Activated CD8-positive, alpha-beta T cell treated with anti-CD3 and anti-CD28 coated beads for 36 hours (primary cell): ENCODE results near the gene EEF1B2. TPM values are rescaled to one million over a fixed set of nuclear protein-coding genes. Genes with fewer than 3 reads are reported as not detected.
"Not testable (repeated sequence)": the region's sequence is repeated elsewhere in the genome, so short reads cannot be mapped to it uniquely, and the experiment has no call there.

ENCODE experiments used
- ATAC-seq: fragments of 200-7000 bp; cut with Tn5 transposase; one replicate; pipeline ENCODE4 v1.10.0; 2021; ENCODE audit warnings: mild to moderate bottlenecking, moderate library complexity
- CTCF ChIA-PET: fragments of 350-600 bp; sonication (Branson Sonifier 250); formaldehyde crosslinking; loops from one replicate; lab custom pipeline; 2021; ENCODE audit warnings: antibody characterized with exemption; lab: Charles Lee
- POLR2A ChIA-PET: fragments of 350-600 bp; sonication (Branson Sonifier 250); formaldehyde crosslinking; loops from one replicate; lab custom pipeline; 2021; ENCODE audit warnings: antibody characterized with exemption; lab: Charles Lee
- DNase-seq: peaks from one replicate; pipeline ENCODE4 v3.0.0-alpha.2; 2020
- H3K27ac Mint-ChIP-seq: one replicate; pipeline ENCODE4 v1.8.0; 2021; ENCODE audit warnings: mild to moderate bottlenecking, mixed read lengths
- H3K27me3 Mint-ChIP-seq: one replicate; pipeline ENCODE4 v1.8.0; 2021; ENCODE audit warnings: mixed read lengths
- H3K36me3 Mint-ChIP-seq: one replicate; pipeline ENCODE4 v1.8.0; 2021; ENCODE audit warnings: low read depth, mixed read lengths
- H3K4me1 Mint-ChIP-seq: one replicate; pipeline ENCODE4 v1.8.0; 2021; ENCODE audit warnings: low read depth, mixed read lengths
- H3K4me3 Mint-ChIP-seq: one replicate; pipeline ENCODE4 v1.8.0; 2021; ENCODE audit warnings: mild to moderate bottlenecking, moderate library complexity, mixed read lengths
- H3K9me3 Mint-ChIP-seq: one replicate; pipeline ENCODE4 v1.8.0; 2021; ENCODE audit warnings: mixed read lengths
- CTCF ChIP-seq: fragments of 200-600 bp; IDR thresholded peaks from one replicate; pipeline ENCODE4 v1.8.0; 2022; ENCODE audit warnings: antibody characterized with exemption, mild to moderate bottlenecking
- intact Hi-C: fragments of 100-400 bp; cut with micrococcal nuclease; formaldehyde crosslinking; loops from one replicate; pipeline ENCODE4 v1.10.0; 2022
- total RNA-seq, 2 experiments: library from RNA; stranded (reverse); gene quantifications; one replicate each; pipeline ENCODE4 v1.2.3, GENCODE V29; 2021

EEF1B2 gene
- total RNA-seq, 2 experiments from 2014 or later = 1,168 to 1,169 TPM

- peaks cover 13% of the 10 kb centered on the region for H3K27me3 Mint-ChIP-seq
- no peaks in the 10 kb centered on the region for H3K4me1 Mint-ChIP-seq
- no peaks in the 10 kb centered on the region for H3K9me3 Mint-ChIP-seq
- no peak for DNase-seq
- intact Hi-C loops = no loop called here
- H3K27ac Mint-ChIP-seq = no peak overlapping the region
- H3K36me3 Mint-ChIP-seq = no peaks in the 10 kb centered on the region
- no peak for TF ChIP-seq CTCF
- H3K4me3 Mint-ChIP-seq = no peak overlapping the region
- ChIA-PET POLR2A (no interaction called here), CTCF (no interaction called here)
- no peak for ATAC-seq
Measured at GRCh38 chr2:206202446-206202845, 42.8 kb downstream of the EEF1B2 start.

GRCh38 chr2:206203331-206203730 lies 43.6 kb downstream of the EEF1B2 start:
- intact Hi-C loops = no loop called here
- Mint-ChIP-seq H3K27ac (no peak overlapping the region), H3K9me3 (no peaks in the 10 kb centered on the region), H3K4me1 (no peaks in the 10 kb centered on the region), H3K36me3 (no peaks in the 10 kb centered on the region), H3K4me3 (no peak overlapping the region), H3K27me3 (peaks cover 12% of the 10 kb centered on the region)
- CTCF ChIA-PET = no interaction called here
- POLR2A ChIA-PET = no interaction called here
- TF ChIP-seq CTCF = no peak
- ATAC-seq (no peak), DNase-seq (no peak)

GRCh38 chr2:206204710-206205109 lies 45.0 kb downstream of the EEF1B2 start:
- H3K4me3 Mint-ChIP-seq = no peak overlapping the region
- H3K27ac Mint-ChIP-seq = no peak overlapping the region
- H3K36me3 Mint-ChIP-seq = no peaks in the 10 kb centered on the region
- ChIA-PET CTCF (no interaction called here), POLR2A (no interaction called here)
- H3K27me3 Mint-ChIP-seq = peaks cover 11% of the 10 kb centered on the region
- no peak for TF ChIP-seq CTCF
- H3K4me1 Mint-ChIP-seq = no peaks in the 10 kb centered on the region
- intact Hi-C loops = no loop called here
- no peak for DNase-seq
- H3K9me3 Mint-ChIP-seq = no peaks in the 10 kb centered on the region
- no peak for ATAC-seq

GRCh38 chr2:206207316-206207715 lies 47.6 kb downstream of the EEF1B2 start:
- H3K4me3 Mint-ChIP-seq, H3K36me3 Mint-ChIP-seq, H3K4me1 Mint-ChIP-seq, H3K9me3 Mint-ChIP-seq, CTCF ChIA-PET, intact Hi-C loops, H3K27me3 Mint-ChIP-seq, ATAC-seq, H3K27ac Mint-ChIP-seq, DNase-seq, POLR2A ChIA-PET: not testable (repeated sequence)

GRCh38 chr2:206208900-206209299 lies 49.2 kb downstream of the EEF1B2 start:
- ATAC-seq (no peak), DNase-seq (no peak)
- no peak overlapping the region for H3K27ac Mint-ChIP-seq
- peaks cover 9% of the 10 kb centered on the region for H3K27me3 Mint-ChIP-seq
- ChIA-PET POLR2A (interaction anchor here (0.8 kb wide), 1 partner anchor 1642 kb away, joined by 3 read pairs; no protein-coding TSS in a partner anchor), CTCF (no interaction called here)
- no peaks in the 10 kb centered on the region for H3K9me3 Mint-ChIP-seq
- intact Hi-C loops = no loop called here
- no peak for TF ChIP-seq CTCF
- H3K4me1 Mint-ChIP-seq = no peaks in the 10 kb centered on the region
- no peaks in the 10 kb centered on the region for H3K36me3 Mint-ChIP-seq
- no peak overlapping the region for H3K4me3 Mint-ChIP-seq
